Activated naive CD4-positive, alpha-beta T cell treated with anti-CD3 and anti-CD28 coated beads, Interleukin-2, amount 50 U/mL, for 72 hours (primary cell): ENCODE results near the gene GATA3. TPM values are rescaled to one million over a fixed set of nuclear protein-coding genes. Genes with fewer than 3 reads are reported as not detected.
A peak's percentile ranks its signal among the peaks of the same experiment; 100 is the strongest.

Experiments
- ATAC-seq, 2 donors: fragments of 150-1000 bp; cut with Tn5 transposase; 2 replicates each; pipeline ENCODE4 v1.10.0; 2021; ENCODE audit warnings: mild to moderate bottlenecking in 2 of 2, moderate library complexity in 2 of 2
- DNase-seq, 2 donors: peaks; one replicate each; pipeline ENCODE4 v3.0.0; 2021 to 2022; ENCODE audit warnings: low spot score in 2 of 2
- H3K27ac Mint-ChIP-seq, 2 donors: one replicate each; pipeline ENCODE4 v1.8.0; 2022; ENCODE audit warnings: mild to moderate bottlenecking in 2 of 2, mixed read lengths in 2 of 2
- H3K36me3 Mint-ChIP-seq, 2 donors: one replicate each; pipeline ENCODE4 v1.8.0; 2022; ENCODE audit warnings: mixed read lengths in 2 of 2
- H3K9me3 Mint-ChIP-seq, 2 donors: one replicate each; pipeline ENCODE4 v1.8.0; 2022; ENCODE audit warnings: mixed read lengths in 2 of 2
- total RNA-seq, 2 donors: library from RNA; stranded (reverse); gene quantifications; one replicate each; pipeline ENCODE4 v1.2.3, GENCODE V29; 2022

Gene GATA3
- total RNA-seq, 2 donors from 2014 or later: 5.7 to 28.9 TPM

DNA sequence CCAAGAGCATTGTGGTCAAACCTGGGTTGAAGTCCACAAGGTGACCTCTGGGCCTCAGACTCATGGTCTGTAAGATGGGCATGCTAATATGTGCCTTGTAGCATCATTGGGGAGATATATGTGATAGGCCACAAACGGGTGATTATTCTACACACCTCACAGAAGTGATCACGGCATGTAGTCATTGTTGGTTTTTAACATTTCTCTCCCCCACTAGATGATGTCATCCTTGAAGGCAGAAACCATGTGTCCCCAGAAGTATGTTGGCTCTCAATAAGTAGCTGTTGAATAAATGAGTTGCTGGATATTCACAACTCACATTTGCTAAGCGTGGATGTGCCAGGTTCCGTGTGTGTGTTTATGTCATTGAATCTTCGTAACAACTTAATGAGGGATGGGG lies 42.4 kb downstream of the GATA3 start:
- peaks cover 0 to 10% of the 10 kb centered on the region in 2 donors for H3K36me3 Mint-ChIP-seq
- DNase-seq (no peak), ATAC-seq (peak in 1 of 2 donors; percentile 18)
- H3K27ac Mint-ChIP-seq: no peak overlapping the region
- H3K9me3 Mint-ChIP-seq: peaks cover 6% of the 10 kb centered on the region in 2 donors

DNA sequence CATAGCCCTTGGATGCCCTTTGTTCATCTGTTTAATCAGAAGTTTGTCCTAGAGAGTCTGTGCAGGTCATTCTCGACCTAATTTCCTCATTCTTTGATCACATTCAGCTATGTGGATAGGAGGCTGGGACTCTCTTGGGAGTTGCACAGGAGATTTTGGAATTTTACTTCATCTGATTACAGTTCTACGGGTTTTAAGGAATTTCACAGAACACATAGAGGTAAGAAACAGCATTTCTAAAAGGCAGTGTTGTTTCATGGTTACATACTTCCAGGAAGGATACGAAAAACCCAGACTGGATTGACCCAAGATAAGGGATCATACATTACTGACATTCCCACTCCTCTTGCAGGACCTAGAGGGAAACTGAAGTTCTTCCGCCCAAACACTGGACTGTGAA lies 45.9 kb downstream of the GATA3 start:
- Mint-ChIP-seq H3K36me3 (no peaks in the 10 kb centered on the region), H3K27ac (no peak overlapping the region), H3K9me3 (no peaks in the 10 kb centered on the region)
- no peak for DNase-seq
- ATAC-seq: no peak

DNA sequence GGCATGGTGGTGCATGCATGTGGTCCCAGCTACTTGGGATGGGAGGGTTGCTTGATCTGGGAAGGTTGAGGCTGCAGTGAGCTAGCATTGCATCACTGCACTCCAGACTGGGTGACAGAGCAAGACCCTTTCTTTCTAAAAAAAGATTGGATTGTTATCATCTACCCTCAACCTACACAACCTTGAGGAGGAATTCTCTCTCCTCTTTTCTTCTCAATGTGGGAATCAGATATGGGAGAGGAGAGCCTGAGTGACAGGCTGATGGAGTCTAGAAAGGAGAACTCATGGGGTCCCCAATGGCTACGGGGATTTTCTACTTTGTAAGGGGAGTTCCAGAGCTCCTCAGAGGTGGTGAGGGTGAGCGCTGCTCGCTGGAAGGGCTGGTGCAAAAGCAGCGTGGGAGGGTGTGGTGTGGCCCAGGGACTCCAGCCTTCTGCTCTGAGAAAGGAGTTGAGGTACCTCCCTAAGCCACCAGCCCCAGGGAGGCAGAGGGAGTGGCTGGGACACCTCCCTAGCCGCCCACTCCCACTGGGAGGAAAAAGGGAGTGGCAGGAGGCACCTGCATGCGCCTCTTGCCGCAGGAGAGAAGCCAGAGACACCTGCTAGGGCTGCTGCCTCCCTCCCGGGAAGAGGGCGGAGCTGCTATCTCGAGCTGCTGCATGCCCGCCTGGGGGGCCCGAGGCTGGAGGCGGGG lies 48.4 kb downstream of the GATA3 start:
- Mint-ChIP-seq H3K36me3 (no peaks in the 10 kb centered on the region), H3K27ac (peak overlapping the region in 1 of 2 donors; percentile 54), H3K9me3 (no peaks in the 10 kb centered on the region)
- DNase-seq: no peak
- no peak for ATAC-seq

DNA sequence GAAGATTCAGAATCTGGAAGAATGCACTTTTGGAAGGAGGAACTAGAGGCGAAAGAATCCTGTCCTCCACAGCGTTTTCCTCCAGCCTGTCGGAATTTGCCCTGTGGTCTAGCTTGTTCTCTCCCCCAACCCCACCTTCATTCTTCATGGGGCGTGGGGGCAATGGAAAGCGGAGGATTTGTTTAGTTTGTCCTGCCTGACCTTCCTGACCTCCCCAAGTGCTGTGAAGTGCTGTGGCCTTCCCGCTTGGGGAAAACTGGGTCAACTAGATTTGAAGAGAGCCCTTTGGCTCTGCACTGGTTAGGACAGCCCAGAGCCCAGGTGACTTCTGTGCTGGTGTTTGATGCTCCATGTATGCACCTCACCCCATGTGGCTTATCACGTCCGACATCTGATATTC lies 49.1 kb downstream of the GATA3 start:
- no peak for DNase-seq
- Mint-ChIP-seq H3K9me3 (no peaks in the 10 kb centered on the region), H3K36me3 (no peaks in the 10 kb centered on the region), H3K27ac (no peak overlapping the region)
- ATAC-seq: no peak

DNA sequence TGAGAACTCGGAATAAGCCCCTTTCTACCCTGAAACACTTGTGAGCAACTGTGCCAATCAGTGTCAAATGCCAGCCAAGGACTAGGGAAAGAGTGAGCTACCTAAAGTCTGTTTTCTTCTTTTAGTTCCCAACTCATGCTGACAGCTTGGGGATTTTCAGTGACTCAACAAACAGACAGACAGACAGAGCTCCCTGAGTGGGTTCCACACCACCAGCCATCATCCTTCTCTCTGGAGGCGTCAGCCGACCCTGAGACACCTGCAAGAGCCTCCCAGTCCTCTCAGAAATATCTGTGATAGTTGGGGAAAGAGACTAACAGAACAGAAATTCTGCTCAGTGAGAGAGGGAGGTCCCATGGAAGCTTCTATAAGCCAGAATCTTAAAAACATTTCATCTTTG lies 49.5 kb downstream of the GATA3 start:
- DNase-seq (no peak), ATAC-seq (no peak)
- Mint-ChIP-seq H3K9me3 (no peaks in the 10 kb centered on the region), H3K27ac (no peak overlapping the region), H3K36me3 (no peaks in the 10 kb centered on the region)

DNA sequence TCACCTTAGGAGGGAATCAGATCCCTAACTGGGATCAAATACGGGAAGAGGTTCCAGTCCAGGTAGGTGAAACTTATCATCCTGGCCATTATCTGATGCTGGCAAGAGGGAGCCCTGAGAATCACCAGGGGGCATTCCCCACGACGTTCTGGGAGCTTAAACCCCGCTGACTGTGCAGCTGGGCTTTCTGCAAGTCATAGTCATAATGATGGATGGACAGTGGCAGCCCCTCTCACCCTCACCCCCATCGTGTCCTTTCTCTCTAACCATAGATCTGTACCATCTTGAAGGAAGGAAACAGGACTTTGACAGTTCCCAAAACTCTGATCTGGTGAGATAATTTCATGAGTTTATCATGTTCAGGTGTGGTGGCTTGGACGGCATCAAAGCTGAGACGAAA lies 50.2 kb downstream of the GATA3 start:
- Mint-ChIP-seq H3K27ac (no peak overlapping the region), H3K9me3 (no peaks in the 10 kb centered on the region), H3K36me3 (no peaks in the 10 kb centered on the region)
- no peak for DNase-seq
- ATAC-seq: no peak

DNA sequence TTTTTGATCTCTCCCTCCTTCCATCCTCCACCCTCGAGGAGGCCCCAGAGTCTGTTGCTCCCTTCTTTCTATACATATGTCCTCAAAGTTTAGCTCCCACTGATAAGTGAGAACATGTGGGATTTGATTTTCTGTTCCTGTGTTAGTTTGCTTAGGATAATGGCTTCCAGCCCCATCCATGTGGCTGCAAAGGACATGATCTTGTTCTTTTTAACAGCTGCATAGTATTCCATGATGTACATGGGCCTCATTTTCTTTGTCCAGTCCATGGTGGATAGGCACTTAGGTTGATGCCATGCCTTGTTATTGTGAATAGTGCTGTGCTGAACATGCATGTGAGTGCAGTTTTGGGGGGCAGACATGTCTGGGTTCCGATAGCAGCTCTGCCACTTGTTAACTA lies 51.4 kb downstream of the GATA3 start:
- ATAC-seq (no peak), DNase-seq (no peak)
- Mint-ChIP-seq H3K9me3 (no peaks in the 10 kb centered on the region), H3K27ac (no peak overlapping the region), H3K36me3 (no peaks in the 10 kb centered on the region)

DNA sequence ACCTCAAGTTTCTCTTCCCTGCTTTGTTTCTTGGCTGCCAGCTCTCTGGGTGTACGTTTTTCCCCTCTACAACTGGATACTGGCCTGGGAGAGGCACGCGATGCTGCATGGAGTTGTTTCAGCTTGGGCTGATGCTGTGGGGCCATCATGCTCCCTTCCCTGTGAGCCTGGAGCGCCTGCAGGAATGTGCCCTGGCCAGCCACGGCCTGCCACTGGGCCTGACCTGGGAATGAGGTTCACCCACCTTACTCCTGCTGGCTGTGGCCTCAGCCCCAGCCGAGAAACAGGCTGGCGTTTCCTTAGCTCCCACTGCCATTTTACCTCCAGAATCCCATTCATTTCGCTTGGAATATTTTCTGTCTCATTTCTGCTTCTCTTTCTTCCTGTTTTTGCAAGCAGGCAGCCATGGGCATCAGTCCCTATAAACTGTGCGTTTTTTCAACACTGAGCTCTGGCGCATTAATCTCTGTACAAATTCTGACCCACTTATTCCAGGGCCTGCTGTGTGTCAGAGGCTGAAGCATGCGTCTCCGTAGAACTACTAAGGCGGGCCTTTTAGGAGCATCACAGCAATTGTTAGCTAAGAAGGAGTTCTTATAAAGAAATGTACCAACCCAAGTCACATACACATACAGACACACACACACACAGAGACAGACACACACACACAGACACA lies 57.9 kb downstream of the GATA3 start:
- ATAC-seq (no peak), DNase-seq (no peak)
- Mint-ChIP-seq H3K9me3 (no peaks in the 10 kb centered on the region), H3K27ac (no peak overlapping the region), H3K36me3 (no peaks in the 10 kb centered on the region)

DNA sequence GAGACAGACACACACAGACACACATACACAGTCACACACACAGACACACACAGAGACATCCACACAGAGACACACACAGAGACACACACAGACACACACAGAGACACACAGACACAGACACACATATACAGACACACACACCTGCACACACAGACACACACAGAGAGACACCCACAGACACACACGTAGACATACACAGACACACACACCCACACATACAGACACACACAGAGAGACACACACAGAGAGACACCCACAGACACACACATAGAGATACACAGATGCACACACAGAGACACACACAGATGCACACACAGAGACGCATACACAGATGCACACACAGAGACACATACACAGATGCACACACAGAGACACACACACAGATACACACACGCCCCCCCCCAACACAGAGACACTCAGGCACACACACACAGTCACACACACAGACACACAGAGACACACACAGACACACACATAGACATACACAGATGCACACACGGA lies 58.5 kb downstream of the GATA3 start:
- Mint-ChIP-seq H3K9me3 (no peaks in the 10 kb centered on the region), H3K36me3 (no peaks in the 10 kb centered on the region), H3K27ac (no peak overlapping the region)
- ATAC-seq (no peak), DNase-seq (no peak)

DNA sequence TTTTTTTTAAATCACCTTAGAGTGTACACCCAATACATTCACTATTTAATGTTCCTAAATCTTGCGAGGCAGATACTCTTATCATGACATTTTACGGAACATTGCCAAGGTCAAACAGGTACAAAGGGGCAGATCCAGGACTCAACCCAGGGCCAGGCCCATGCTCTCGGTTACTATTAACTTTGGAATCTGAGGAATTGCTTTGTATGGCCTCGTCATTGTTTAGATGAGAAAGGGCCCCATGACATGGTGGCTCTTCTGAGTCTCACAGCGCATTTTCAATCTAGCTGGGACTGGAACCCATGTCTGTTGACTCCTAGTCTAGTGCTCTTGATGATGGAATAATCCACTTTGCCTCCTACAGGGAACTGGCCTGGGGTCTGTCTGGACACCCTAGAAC lies 59.1 kb downstream of the GATA3 start:
- ATAC-seq (no peak), DNase-seq (no peak)
- H3K27ac Mint-ChIP-seq: no peak overlapping the region
- no peaks in the 10 kb centered on the region for H3K36me3 Mint-ChIP-seq
- no peaks in the 10 kb centered on the region for H3K9me3 Mint-ChIP-seq

DNA sequence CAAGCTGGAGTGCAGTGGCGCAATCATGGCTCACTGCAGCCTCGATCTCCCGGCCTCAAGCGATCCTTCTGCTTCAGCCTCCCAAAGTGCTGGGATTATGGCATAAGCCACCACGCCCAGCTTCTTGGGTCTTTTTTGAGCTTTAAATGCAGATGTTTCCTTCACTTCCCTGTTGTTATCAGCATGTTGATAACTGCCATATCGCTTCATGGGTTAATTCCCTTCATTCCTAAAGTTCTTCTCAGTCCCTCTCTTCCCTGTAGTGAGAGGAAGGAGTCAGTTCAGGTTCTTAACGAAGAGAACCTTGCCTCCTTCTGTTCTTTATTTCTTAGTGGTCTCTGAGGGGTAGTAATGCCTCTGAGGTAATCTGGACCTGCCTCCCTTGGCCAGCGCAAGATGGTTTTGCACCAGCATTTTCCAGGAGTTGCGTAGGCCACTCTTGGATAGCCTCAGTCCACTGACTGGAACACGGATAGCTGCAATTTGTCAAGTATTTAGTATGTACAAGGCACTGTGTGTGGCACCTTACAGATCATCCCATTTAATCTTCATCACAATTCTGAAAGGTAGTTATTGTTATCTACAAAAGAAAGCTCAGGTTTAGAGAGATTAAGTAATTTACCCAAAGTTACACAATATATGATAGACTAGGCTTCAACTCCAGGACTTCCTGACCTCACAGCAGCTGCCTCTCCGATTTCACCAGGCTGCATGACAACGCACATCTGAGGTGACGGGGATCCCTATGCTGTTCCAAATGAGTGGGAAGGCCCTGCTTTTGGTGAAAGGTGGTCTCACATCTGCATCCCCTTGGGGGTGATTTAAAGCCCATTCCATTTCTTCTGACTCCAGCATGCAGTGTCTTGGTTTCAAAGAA lies 60.5 kb downstream of the GATA3 start:
- DNase-seq (no peak), ATAC-seq (no peak)
- Mint-ChIP-seq H3K9me3 (no peaks in the 10 kb centered on the region), H3K36me3 (no peaks in the 10 kb centered on the region), H3K27ac (no peak overlapping the region)

DNA sequence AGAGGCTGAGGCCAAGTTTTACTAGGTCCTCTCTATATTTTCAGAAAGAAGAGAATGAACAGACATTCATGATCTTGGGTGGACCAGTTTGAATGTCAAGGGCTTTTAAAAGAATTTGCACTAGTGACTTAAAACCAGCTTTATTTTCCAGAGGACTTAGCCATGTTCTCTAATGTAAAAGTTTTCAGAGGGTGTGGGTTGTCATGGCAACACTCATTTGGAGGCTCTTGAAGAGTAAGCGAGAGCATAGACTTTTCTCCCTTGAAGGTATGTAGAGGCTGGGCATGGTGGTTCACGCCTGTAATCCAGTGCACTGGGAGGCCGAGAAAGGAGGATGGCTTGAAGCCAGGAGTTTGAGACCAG lies 61.1 kb downstream of the GATA3 start:
- H3K9me3 Mint-ChIP-seq: no peaks in the 10 kb centered on the region
- DNase-seq: no peak
- H3K36me3 Mint-ChIP-seq: no peaks in the 10 kb centered on the region
- no peak for ATAC-seq
- no peak overlapping the region for H3K27ac Mint-ChIP-seq

DNA sequence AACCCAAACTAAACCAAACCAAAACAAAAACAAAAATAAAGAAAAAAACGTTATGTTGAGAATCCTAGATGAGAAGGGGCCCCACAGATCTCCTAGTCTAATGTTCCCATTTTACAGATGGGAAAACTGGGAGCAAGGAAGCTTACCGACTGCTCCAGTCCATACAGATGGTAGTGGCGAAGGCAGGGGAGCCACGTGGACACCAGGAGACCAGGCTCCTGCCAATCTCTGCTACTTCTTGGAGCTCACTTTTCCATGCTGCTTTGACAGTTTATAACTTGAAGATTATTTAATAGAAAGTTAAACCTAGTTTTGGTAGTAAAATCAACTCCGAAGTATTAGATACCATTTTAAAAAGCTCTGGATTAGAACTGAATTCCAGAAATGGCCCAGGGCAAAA lies 62.0 kb downstream of the GATA3 start:
- ATAC-seq (no peak), DNase-seq (no peak)
- no peaks in the 10 kb centered on the region for H3K36me3 Mint-ChIP-seq
- H3K9me3 Mint-ChIP-seq: no peaks in the 10 kb centered on the region
- H3K27ac Mint-ChIP-seq: no peak overlapping the region

DNA sequence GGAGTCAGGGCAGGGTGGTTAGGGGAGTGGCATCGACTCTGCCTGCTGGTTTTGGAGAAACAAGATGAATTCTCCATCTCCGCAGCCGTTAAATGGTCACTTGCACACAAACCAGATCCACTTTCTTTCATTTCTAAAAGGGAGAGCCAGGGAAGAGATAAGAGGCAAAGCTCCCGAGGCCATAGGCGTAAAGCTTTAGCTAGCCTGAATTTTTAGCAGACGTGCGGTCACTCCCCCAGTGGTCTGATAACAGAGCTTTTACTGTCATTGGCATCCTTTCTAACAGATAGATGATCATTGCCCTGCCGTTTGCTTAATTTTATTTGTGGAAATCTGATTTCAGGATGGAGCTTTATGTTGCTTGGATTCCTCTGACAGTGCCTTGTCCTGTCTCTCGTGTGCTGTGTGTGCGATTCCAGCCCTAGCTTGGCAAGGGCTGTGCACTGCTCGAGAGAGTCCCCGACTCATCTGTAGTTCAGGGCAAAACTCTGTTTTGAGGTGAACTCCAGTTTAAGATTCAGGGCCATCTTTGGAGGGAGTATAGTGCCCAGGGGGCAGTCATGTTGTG lies 62.5 kb downstream of the GATA3 start:
- no peaks in the 10 kb centered on the region for H3K9me3 Mint-ChIP-seq
- DNase-seq: no peak
- no peaks in the 10 kb centered on the region for H3K36me3 Mint-ChIP-seq
- no peak for ATAC-seq
- no peak overlapping the region for H3K27ac Mint-ChIP-seq

DNA sequence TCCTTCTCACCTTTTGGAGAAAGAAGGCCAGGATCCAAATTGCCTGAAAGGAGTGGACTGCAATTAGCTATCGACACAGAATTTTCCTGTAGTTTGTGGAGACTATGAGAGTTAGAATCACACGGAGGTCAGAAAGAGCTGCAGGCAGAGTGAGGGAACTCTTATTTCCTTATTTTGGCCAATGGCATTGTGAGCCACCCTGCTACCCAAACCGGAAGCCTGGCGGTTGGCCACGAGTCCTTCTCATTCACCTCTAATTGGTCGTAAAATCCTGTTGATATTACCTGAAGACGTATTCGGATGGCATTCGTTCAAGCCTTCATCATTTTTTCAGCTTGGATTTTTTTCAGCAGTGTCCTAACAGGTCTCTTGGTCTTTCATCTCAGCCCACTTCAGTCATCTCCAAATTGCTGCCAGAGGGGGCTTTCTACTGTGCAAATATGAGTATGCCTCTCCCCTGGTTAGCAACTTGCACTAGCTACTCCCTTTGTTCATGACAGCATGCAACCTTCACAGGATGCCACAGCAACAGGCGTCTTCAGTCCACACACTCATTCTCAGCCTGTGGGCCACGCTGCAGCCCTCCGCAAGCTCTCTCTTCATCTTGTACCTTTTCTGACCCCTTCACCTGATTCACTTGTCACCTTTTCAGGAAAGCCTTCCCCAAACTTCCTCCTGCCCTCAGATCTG lies 66.9 kb downstream of the GATA3 start:
- peaks cover 0 to 1% of the 10 kb centered on the region in 2 donors for H3K36me3 Mint-ChIP-seq
- no peak overlapping the region for H3K27ac Mint-ChIP-seq
- ATAC-seq (peak in 1 of 2 donors; percentile 11), DNase-seq (no peak)
- peaks cover 0 to 5% of the 10 kb centered on the region in 2 donors for H3K9me3 Mint-ChIP-seq

DNA sequence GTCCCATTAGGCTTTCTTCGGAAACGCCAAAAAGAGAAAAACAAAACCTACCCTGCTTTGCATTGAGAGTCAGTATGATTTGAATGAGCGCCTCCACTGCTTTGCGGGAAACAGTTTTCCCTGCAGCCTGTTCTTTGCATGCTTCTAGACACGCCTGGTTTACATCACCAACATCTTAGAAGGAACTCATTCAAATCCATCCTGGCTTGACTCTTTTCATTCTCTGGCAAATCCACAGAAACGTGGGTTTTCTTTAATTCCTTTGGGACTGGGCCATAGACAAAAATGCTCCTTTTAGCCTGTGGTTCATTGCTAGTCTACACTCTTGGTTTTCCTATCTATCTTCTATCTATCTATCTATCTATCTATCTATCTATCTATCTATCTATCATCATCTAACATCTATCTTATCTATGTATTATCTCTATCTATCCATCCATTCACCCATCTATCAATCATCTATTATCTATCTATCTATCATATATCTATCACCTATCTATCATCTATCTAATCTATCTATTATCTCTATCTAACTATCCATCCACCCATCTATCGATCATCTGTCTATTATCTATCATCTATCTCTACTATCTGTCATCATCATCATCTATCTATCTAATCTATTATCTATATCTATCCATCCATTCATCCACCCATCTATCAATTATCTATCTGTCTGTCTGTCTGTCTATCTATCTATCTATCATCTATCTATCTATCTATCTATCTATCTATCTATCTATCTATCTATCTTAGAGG lies 68.3 kb downstream of the GATA3 start:
- no peak overlapping the region for H3K27ac Mint-ChIP-seq
- H3K36me3 Mint-ChIP-seq: peaks cover 0 to 7% of the 10 kb centered on the region in 2 donors
- ATAC-seq: no peak
- H3K9me3 Mint-ChIP-seq: peaks cover 0 to 5% of the 10 kb centered on the region in 2 donors
- no peak for DNase-seq
